Endodermal cell (in vitro differentiated cells): ENCODE measurements around the gene FCN1. TPM values are rescaled to one million over a fixed set of nuclear protein-coding genes. Genes with fewer than 3 reads are reported as not detected.

ENCODE experiments used
- DNase-seq: peaks from one replicate; pipeline ENCODE4 v3.0.0-alpha.2; 2017
- H3K27ac ChIP-seq: 2 replicates; pipeline ENCODE4 v1.5.1; 2013; ENCODE audit warnings: mild to moderate bottlenecking, low read depth, low read length, moderate library complexity
- H3K27me3 ChIP-seq: 2 replicates; pipeline ENCODE4 v1.6.1; 2013; ENCODE audit warnings: mild to moderate bottlenecking, low read length, moderate library complexity; ENCODE audit not compliant: insufficient read depth, control insufficient read depth, poor library complexity, severe bottlenecking
- H3K36me3 ChIP-seq: 2 replicates; pipeline ENCODE4 v1.7.0; 2013; ENCODE audit warnings: mild to moderate bottlenecking, low read length, moderate library complexity; ENCODE audit not compliant: control insufficient read depth, insufficient read depth
- H3K4me1 ChIP-seq: one replicate; pipeline ENCODE4 v1.7.0; 2013; ENCODE audit warnings: low read length; ENCODE audit not compliant: control insufficient read depth, insufficient read depth
- H3K4me3 ChIP-seq: 2 replicates; pipeline ENCODE4 v1.5.1; 2013; ENCODE audit warnings: mild to moderate bottlenecking, low read length, moderate library complexity
- H3K9ac ChIP-seq: 2 replicates; pipeline ENCODE4 v1.6.1; 2013; ENCODE audit warnings: mild to moderate bottlenecking, low read length, moderate library complexity; ENCODE audit not compliant: poor library complexity, severe bottlenecking; ENCODE audit errors: extremely low read depth
- H3K9me3 ChIP-seq: 2 replicates; pipeline ENCODE4 v1.6.1; 2013; ENCODE audit warnings: mild to moderate bottlenecking, low read length, moderate library complexity; ENCODE audit not compliant: control insufficient read depth
- H3K27ac Mint-ChIP-seq: 2 replicates; pipeline ENCODE4 v1.8.0; 2020; ENCODE audit warnings: mixed read lengths
- H3K27me3 Mint-ChIP-seq: 2 replicates; pipeline ENCODE4 v1.8.0; 2021; ENCODE audit warnings: mild to moderate bottlenecking, mixed read lengths; ENCODE audit not compliant: insufficient read depth
- H3K36me3 Mint-ChIP-seq: 2 replicates; pipeline ENCODE4 v1.8.0; 2020; ENCODE audit warnings: low read depth, mixed read lengths
- H3K4me1 Mint-ChIP-seq: 2 replicates; pipeline ENCODE4 v1.8.0; 2020; ENCODE audit warnings: mixed read lengths
- H3K4me3 Mint-ChIP-seq: 2 replicates; pipeline ENCODE4 v1.8.0; 2020; ENCODE audit warnings: mild to moderate bottlenecking, moderate library complexity, mixed read lengths
- H3K9me3 Mint-ChIP-seq: 2 replicates; pipeline ENCODE4 v1.8.0; 2020; ENCODE audit warnings: mild to moderate bottlenecking, mixed read lengths
- CTCF ChIP-seq: fragments of 200-600 bp; sonication (generic); conservative IDR thresholded peaks from 2 replicates; pipeline ENCODE4 v1.5.0; 2021; ENCODE audit warnings: antibody characterized with exemption, mild to moderate bottlenecking
- WGBS, 2 experiments: methylation state at CpG; one replicate each; pipeline versions ENCODE4 v1.1.5 to v1.1.7; 2013; ENCODE audit warnings: missing lambda C conversion rate in 2 of 2, mixed read lengths in 1 of 2; ENCODE audit not compliant: insufficient coverage in 1 of 2, insufficient read length in 1 of 2; 5-methylcytosine and 5-hydroxymethylcytosine counted together
- total RNA-seq, 2 donors: library from RNA; stranded (reverse); fragmentation: NEBNext Ultra II Directional in 1 of 2; extraction: Animal tissue kit (Norgen Biotek cat#: 25700) in 1 of 2; gene quantifications; 2 replicates in 1 of 2; 3 replicates in 1 of 2; pipeline ENCODE4 v1.2.1, GENCODE V29; 2021

FCN1 gene
- total RNA-seq, 2 donors from 2014 or later = not detected

GRCh38 chr9:134914501-134914834, 3.2 kb downstream of the FCN1 start:
- no peaks in the 10 kb centered on the region for H3K36me3 Mint-ChIP-seq
- H3K27me3 Mint-ChIP-seq = no peaks in the 10 kb centered on the region
- no peaks in the 10 kb centered on the region for H3K4me1 Mint-ChIP-seq
- TF ChIP-seq CTCF = no peak
- no peak overlapping the region for H3K27ac Mint-ChIP-seq
- H3K27me3 ChIP-seq = no peaks in the 10 kb centered on the region
- no peak for DNase-seq
- no peak overlapping the region for H3K9ac ChIP-seq
- H3K4me1 ChIP-seq = no peaks in the 10 kb centered on the region
- 70 to 81% methylated on average over 4 to 7 of the region's 7 CpGs for WGBS, 2 experiments
- peaks cover 11% of the 10 kb centered on the region for H3K9me3 Mint-ChIP-seq
- no peaks in the 10 kb centered on the region for H3K36me3 ChIP-seq
- H3K9me3 ChIP-seq = no peaks in the 10 kb centered on the region
- H3K27ac ChIP-seq = no peak overlapping the region
- H3K4me3 Mint-ChIP-seq = no peak overlapping the region
- no peak overlapping the region for H3K4me3 ChIP-seq

- Mint-ChIP-seq H3K27me3 (no peaks in the 10 kb centered on the region), H3K4me3 (no peak overlapping the region), H3K4me1 (no peaks in the 10 kb centered on the region), H3K27ac (no peak overlapping the region), H3K36me3 (no peaks in the 10 kb centered on the region), H3K9me3 (peaks cover 5% of the 10 kb centered on the region)
- H3K27ac ChIP-seq = no peak overlapping the region
- no peak overlapping the region for H3K4me3 ChIP-seq
- H3K9ac ChIP-seq = no peak overlapping the region
- TF ChIP-seq CTCF = no peak
- H3K4me1 ChIP-seq = no peaks in the 10 kb centered on the region
- H3K27me3 ChIP-seq = no peaks in the 10 kb centered on the region
- DNase-seq = no peak
- no peaks in the 10 kb centered on the region for H3K9me3 ChIP-seq
- no peaks in the 10 kb centered on the region for H3K36me3 ChIP-seq
- WGBS, 2 experiments = 80 to 87% methylated on average over 9 to 23 of the region's 23 CpGs
Measured at GRCh38 chr9:134913713-134914500, 3.8 kb downstream of the FCN1 start.

- TF ChIP-seq CTCF = no peak
- 93 to 95% methylated on average over 12 to 22 of the region's 22 CpGs for WGBS, 2 experiments
- Histone ChIP-seq H3K9me3 (no peaks in the 10 kb centered on the region), H3K36me3 (no peaks in the 10 kb centered on the region), H3K4me3 (no peak overlapping the region), H3K9ac (no peak overlapping the region), H3K4me1 (no peaks in the 10 kb centered on the region), H3K27ac (no peak overlapping the region), H3K27me3 (no peaks in the 10 kb centered on the region)
- no peak for DNase-seq
- Mint-ChIP-seq H3K4me3 (no peak overlapping the region), H3K27me3 (no peaks in the 10 kb centered on the region), H3K27ac (no peak overlapping the region), H3K36me3 (no peaks in the 10 kb centered on the region), H3K4me1 (no peaks in the 10 kb centered on the region), H3K9me3 (no peaks in the 10 kb centered on the region)
Measured at GRCh38 chr9:134913041-134913712, 4.5 kb downstream of the FCN1 start.
